A204.1 (cell line): ENCODE measurements around the gene EMILIN3.

ENCODE experiments used
- FAIRE-seq: peaks from 2 replicates; lab custom pipeline; 2012; peaks lifted over from hg19 to GRCh38; lab: Jason Lieb, UNC

The EMILIN3 gene

DNA sequence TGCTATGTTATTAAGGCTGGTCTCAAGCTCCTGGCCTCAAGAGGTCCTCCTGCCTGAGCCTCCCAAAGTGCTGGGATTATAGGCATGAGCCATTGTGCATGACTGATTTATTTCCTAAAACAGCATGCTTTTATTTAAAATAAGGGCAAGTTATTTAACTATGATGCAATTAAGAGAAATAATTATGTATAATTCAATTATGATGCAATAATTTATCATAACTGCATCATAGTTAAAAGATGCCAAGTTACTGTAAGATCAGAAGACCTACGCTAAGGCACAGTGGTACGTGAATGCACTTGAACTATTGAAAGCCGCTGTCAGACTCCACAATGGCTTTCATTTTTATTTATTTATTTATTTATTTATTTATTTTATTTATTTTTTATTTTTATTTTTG, 24.3 kb upstream of the EMILIN3 start:
- FAIRE-seq = no peak

DNA sequence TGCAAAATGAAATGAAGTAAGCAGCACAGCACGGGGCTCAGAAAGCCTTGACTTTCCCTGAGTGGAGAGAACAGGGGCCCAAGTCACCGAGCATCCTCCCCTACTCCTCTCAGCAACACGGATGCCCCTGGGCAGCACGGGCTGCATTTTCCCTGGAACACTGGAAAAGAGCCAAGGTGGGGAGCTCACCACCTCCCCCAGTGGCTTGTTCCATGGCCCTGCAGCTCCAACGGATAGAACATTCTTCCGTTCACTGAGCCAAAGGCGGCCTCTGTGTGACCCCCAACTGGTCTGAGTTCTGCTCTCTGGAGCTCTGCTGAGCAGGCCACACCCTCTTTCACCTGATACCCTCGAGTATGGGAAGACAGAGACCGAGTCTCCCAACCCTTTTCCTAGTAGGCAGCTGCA, 20.8 kb upstream of the EMILIN3 start:
- FAIRE-seq = no peak

GRCh38 chr20:41386502-41387427, 20.1 kb upstream of the EMILIN3 start:
- FAIRE-seq = no peak

- FAIRE-seq = no peak
Observed at GRCh38 chr20:41382791-41383305, 16.2 kb upstream of the EMILIN3 start.

DNA sequence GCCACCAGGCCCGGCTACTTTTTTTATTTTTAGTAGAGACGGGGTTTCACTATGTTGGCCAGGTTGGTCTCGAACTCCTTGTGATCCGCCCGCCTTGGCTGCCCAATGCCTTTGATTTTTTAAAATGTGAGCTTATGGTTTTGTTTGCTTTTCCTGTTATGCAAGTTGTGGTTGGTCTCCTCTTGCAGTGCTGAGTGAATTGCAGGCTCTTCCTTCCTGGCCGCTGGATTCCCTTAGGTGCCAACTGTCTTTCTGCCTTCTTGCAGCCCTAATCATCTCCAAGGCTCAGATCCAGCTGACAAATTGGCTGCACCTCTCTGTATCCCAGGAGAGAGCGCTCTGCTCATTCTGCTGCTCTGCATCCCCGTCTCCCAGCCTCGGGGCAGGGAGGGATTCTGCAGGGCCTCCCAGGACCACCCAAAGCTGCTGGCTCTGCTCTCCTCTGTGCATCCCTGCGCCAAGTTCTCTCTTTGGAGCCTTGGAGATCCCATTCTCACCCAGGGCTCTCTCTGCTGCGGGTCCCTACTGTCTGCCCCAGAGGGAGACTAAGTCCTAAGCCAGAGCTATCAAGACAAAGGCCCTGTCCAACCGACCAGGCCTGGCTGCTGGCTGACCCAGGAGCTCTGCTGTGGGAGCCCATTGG, 14.1 kb upstream of the EMILIN3 start:
- FAIRE-seq = no peak

DNA sequence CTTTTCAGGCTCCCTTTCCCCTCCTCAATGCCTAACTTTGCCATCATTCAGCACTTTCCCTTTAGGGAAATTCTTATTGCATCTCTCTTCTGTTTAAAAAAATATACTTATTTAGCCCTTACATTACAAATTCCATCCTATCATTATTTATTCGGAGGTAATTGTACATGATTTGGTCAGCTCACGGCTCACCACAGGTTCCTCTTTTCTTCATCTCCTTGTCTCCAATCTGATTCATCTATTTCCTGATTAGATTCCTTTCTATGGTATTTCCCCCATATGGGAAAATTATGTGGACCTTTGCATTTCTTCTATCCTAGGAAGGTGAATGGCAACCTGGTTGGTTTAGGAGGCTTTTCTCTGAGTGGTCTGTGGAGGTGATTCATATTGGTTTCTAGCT, 12.9 kb upstream of the EMILIN3 start:
- FAIRE-seq = no peak

DNA sequence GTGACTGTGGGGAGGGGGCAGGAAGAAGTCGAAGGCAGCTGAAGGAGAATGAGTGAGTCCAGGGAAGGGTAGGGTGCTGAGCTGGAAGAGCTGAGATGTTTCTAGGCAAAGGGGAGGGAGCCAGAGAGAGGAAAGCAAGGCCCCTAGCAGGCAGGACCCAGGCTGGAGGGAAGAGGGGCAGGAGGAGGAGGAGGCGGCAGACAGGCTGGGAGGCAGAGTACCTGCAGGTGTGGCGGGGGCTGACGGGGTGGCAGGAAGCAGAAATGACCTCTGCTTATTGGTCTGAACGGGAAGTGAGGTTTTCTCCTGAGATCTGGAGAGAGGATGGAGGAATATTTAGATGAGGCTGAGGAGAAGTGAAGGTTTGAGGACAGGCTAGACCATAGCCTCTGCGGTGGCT, 10.7 kb upstream of the EMILIN3 start:
- FAIRE-seq = no peak

GRCh38 chr20:41376349-41376748, 9.7 kb upstream of the EMILIN3 start:
- no peak for FAIRE-seq

GRCh38 chr20:41375846-41376245, 9.2 kb upstream of the EMILIN3 start:
- no peak for FAIRE-seq

- FAIRE-seq = no peak
Observed at GRCh38 chr20:41373931-41374920, 7.6 kb upstream of the EMILIN3 start.

DNA sequence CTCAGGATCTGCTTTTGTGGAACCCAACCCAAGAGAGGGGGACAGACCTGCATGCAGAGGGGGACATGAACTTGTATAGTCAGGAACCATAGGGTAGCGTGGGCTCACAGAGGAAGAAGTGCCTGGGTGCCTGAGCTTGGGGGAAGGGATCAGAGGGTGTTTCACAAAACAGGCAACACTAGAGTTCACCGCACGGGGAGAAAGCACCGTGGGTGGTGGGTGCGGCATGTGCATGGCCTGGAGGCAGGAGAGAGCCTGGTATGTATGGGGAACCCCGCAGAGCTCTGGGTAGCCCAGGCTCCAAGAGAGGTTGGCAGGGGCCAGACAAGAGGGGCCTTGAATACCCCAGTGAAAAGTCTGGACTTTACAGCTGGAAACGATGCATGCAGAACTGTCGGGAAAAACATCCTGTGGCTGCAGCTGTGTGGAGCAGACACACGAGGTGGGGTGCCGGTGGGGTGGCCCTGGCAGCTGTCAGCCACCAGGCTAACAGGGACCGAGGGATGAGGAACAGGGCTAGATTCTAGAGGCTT, 6.7 kb upstream of the EMILIN3 start:
- no peak for FAIRE-seq

- FAIRE-seq = no peak
Observed at GRCh38 chr20:41371371-41371770, 4.8 kb upstream of the EMILIN3 start.

DNA sequence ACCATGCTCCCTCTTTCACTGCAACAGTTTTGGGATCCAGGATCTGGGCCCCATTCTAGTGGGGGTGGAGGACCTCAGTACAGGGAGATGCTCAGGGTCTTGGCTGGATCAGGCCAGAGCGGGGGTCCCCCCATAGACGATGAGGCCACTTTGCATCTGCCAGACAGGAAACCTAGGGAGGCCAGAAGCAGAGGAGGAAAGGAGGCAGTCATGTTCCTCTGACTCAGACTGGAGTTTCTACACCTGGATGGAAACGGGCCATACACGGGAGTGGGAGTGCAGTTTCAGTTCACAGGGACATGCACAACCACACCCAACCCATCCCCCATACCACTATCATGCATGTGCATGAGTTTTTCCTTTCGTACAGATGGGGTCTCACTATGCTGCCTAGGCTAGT, 3.6 kb upstream of the EMILIN3 start:
- FAIRE-seq = no peak

GRCh38 chr20:41369673-41370072, 3.1 kb upstream of the EMILIN3 start:
- FAIRE-seq = no peak

- FAIRE-seq = no peak
Observed at GRCh38 chr20:41367956-41368355, 1.3 kb upstream of the EMILIN3 start.

DNA sequence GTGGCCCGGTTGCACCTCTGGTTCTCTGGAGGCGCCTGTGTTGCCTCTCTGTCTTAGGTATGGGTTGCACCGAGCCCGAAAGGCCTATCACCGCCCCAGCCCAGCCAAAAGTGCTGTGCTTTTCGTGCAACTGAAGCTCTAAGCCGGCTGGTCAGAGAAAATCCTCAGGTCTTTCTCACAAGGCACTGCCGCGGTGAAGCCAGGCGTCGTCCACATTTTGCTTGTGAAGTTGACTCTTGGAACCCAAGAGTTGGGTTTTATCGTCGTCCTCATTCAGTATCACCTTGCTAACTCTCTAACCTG, 726 bp upstream of the EMILIN3 start:
- FAIRE-seq = no peak

- no peak for FAIRE-seq
Observed at GRCh38 chr20:41365777-41366545, 657 bp downstream of the EMILIN3 start.

- no peak for FAIRE-seq
Observed at GRCh38 chr20:41364967-41365765, 1.5 kb downstream of the EMILIN3 start.

DNA sequence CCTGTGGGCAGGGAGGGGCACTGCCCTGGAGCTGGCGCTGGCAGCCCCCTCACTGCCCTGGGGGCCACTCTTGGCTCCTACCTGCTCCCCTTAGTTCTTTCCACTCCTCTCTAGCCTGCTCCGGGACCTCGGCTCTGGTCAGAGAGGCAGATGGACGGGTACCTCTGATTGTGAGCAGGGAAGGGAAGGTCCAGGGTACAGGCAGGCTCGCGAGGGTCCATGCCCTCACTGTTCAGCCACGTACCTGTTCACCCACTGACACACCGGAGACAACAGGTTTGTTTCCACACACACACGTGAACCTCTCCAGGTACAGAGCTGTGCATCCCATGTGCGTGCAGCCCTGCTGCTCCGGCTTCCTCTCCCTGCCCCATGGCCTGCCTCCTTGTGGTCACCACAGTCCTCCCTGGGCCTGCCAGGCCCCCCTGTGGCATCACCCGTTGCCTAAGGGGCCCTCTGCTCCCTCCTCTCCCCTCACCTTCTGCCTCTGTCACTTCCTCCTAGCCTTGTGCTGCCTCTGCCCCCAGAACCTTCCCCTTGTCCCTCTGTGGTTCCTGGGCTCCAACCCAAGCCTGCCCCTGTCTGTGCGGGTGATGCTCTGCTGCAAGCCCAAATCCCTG, 2.3 kb downstream of the EMILIN3 start:
- no peak for FAIRE-seq

- FAIRE-seq = no peak
Observed at GRCh38 chr20:41363601-41364000, 3.0 kb downstream of the EMILIN3 start.
